ENCODE results near the gene ZFP69. TPM values are rescaled to one million over a fixed set of nuclear protein-coding genes. Genes with fewer than 3 reads are reported as not detected.

ZFP69 gene
- total RNA-seq, 1 experiment from 2014 or later: 2.6 TPM

Other genes starting within 250 kb of the ZFP69 start
- not detected in 2 replicates for gene TMCO2, start 229.4 kb upstream of the ZFP69 start, total RNA-seq (2014; rRNA removed; shearing (Covaris generic); ENCODE audit: low replicate concordance)
- 36.7 and 52.8 TPM in 2 replicates for gene ZMPSTE24, start 219.1 kb upstream of the ZFP69 start, total RNA-seq (2014; rRNA removed; shearing (Covaris generic); ENCODE audit: low replicate concordance)
- gene COL9A2, start 160.0 kb upstream of the ZFP69 start, total RNA-seq (2014; rRNA removed; shearing (Covaris generic); ENCODE audit: low replicate concordance): 2.0 TPM in 1 of 2 replicates, not detected in the other
- 95.8 and 98.2 TPM in 2 replicates for gene SMAP2, start 103.6 kb upstream of the ZFP69 start, total RNA-seq (2014; rRNA removed; shearing (Covaris generic); ENCODE audit: low replicate concordance)
- 0.66 and 7.2 TPM in 2 replicates for gene ZFP69B, start 26.8 kb upstream of the ZFP69 start, total RNA-seq (2014; rRNA removed; shearing (Covaris generic); ENCODE audit: low replicate concordance)
- 5.2 TPM in 2 replicates for gene EXO5, start 31.5 kb downstream of the ZFP69 start, total RNA-seq (2014; rRNA removed; shearing (Covaris generic); ENCODE audit: low replicate concordance)
- gene ZNF684, start 54.3 kb downstream of the ZFP69 start, total RNA-seq (2014; rRNA removed; shearing (Covaris generic); ENCODE audit: low replicate concordance): 0.74 and 2.3 TPM in 2 replicates
- 0.82 TPM in 1 of 2 replicates, not detected in the other for gene RIMS3, start 188.4 kb downstream of the ZFP69 start, total RNA-seq (2014; rRNA removed; shearing (Covaris generic); ENCODE audit: low replicate concordance)
- 10.7 and 16.4 TPM in 2 replicates for gene NFYC, start 214.4 kb downstream of the ZFP69 start, total RNA-seq (2014; rRNA removed; shearing (Covaris generic); ENCODE audit: low replicate concordance)